Mesangial cell (primary cell): ENCODE measurements around the gene BICD1. TPM values are rescaled to one million over a fixed set of nuclear protein-coding genes. Genes with fewer than 3 reads are reported as not detected.

Source experiments
- total RNA-seq: library from RNA; depleted of rRNA; stranded (reverse); fragments of >200 nt; gene quantifications from 2 replicates; pipeline ENCODE4 v1.2.3, GENCODE V29; 2015

BICD1 gene
- 10.6 and 18.4 TPM in 2 replicates for total RNA-seq

DNA sequence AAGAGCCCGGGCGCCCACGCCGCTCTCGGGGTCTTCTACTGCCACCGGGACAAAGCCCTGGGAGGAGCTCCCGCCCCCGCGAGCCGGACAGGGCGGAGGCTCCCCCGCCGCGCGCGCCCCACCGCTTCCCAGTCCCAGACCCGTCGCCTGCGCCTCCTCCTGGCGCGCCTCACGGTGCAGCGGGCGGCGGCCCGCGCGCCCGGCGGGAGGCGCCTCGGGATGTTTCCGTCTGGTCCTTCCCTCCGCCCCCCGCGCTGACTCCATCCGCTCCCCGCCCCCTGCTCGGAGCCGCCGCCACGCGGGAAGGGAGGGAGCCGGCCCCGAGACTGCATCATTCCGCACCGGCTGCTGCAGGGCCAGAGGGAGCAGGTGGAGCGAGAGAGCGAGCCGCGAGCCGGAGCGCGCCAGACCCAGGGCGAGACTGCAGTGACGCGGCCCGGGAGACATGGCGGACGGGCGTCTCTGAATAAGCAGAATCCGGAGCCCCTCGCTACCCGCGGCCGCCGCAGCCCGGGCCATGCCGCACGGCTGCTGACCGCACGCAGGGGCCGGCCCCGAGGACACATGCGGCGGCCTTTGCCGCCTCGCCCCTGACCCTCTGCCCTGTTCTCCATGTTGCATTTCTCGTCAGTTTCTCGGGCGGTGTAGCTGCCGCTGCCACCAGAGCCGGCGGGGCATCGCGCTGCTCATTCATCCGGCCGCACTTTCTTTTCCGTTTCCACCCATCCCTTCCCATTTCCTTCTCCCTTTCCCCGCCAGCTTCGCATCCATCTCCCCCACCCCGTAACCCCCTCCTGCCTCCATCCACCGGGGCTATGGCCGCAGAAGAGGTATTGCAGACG is at the start of gene BICD1:
TSS of gene BICD1 (plus strand) at position 331 of the 842 bp plus-strand sequence. CDS start at position 816, 485 bp downstream.

DNA sequence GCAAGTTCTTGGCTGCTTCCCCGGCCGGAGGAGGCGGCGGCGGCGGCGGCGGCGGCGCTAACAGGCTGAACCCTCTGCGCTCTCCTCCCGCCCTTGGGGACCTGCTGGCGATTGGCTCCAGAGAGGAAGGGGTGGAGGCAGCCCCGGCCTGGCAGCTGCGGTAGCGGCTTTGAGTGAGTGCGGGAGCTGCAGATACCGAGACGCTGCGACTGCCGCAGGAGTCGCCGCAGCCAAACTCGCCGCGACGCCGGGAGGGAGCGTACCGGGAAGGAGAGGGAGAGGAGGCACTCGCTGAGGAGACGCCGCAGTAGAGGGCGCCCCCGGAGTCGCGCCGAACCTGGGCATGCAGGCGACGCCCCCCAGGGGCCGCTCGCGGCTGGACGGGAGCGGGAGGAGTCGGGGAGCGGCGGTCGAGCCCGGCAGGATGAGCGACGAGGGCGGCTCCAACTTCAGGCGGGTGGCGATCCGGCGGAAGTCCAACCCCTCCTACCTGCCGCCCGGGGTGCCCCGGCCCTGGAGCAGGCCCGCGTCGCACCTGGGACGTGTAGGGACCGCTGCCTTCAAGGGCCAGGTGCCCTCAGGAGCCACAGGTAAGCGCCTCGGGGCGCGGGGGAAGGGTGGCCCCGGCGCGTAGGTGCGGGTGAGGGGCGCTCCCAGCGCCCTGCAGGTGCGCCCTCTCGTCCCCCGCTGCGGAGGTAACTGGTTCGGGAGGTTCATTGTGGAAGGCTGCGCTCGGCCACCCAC is 292.9 kb downstream of the BICD1 start, which contains the start of gene FGD4:
TSS of gene FGD4 (plus strand) at position 189 of the 744 bp plus-strand sequence.

Other genes starting within 250 kb of the BICD1 start
- gene RESF1, start 147.4 kb upstream of the BICD1 start, total RNA-seq = 12.4 and 18.9 TPM in 2 replicates